K562 (cell line): Measurements from ENCODE around the gene EIPR1. TPM values are rescaled to one million over a fixed set of nuclear protein-coding genes. Genes with fewer than 3 reads are reported as not detected.

ENCODE experiments used
- ATAC-seq: fragments of 200-7000 bp; cut with Tn5 transposase; 3 replicates; pipeline ENCODE4 v1.9.1; 2020; ENCODE audit warnings: moderate library complexity
- BruUV-seq: library from RNA; stranded (reverse); fragments of 400-500 nt; replicated peaks from 2 replicates; lab custom pipeline; 2021; lab: Mats Ljungman, UMichigan
- CTCF ChIA-PET: fragments of 300-600 bp; formaldehyde crosslinking; extraction: SDS; loops from one replicate; lab custom pipeline; 2021; ENCODE audit warnings: low intra/inter-chr PET ratio; lab: Yijun Ruan, JAX
- POLR2A ChIA-PET: fragments of 300-600, 350-650 bp; sonication (Branson Sonifier 250); formaldehyde crosslinking; extraction: SDS; loops from one replicate; lab custom pipeline; 2021; ENCODE audit warnings: antibody characterized with exemption, inconsistent platforms; lab: Yijun Ruan, JAX
- DNase-seq, 4 experiments: peaks; one replicate each; pipeline versions ENCODE4 v3.0.0 to v3.0.0-alpha.2; 2011 to 2018; ENCODE audit warnings: low spot score in 3 of 4, mixed read lengths in 3 of 4; ENCODE audit errors: extremely low read depth in 1 of 4
- FAIRE-seq: peaks from 2 replicates; lab custom pipeline; 2011; peaks lifted over from hg19 to GRCh38; lab: Jason Lieb, UNC
- H2AFZ ChIP-seq: 2 replicates; pipeline ENCODE4 v1.6.0; 2011; ENCODE audit warnings: low read depth, low read length, control low read depth, inconsistent platforms
- H3K27ac ChIP-seq: fragments of 200-600 bp; 3 replicates; pipeline ENCODE4 v1.8.0; 2011; ENCODE audit warnings: low read depth, mild to moderate bottlenecking, control low read depth, inconsistent platforms, low read length, moderate library complexity, mixed read lengths; ENCODE audit errors: extremely low read depth
- H3K27me3 ChIP-seq, 2 experiments: fragments of 300-600 bp in 1 of 2; 2 replicates in 1 of 2; 3 replicates in 1 of 2; pipeline versions ENCODE4 v1.6.0 to v1.8.0; 2011; ENCODE audit warnings: inconsistent platforms in 2 of 2, low read length in 2 of 2, mild to moderate bottlenecking in 1 of 2, mixed read lengths in 1 of 2, moderate library complexity in 1 of 2; ENCODE audit not compliant: control insufficient read depth in 2 of 2, insufficient read depth in 2 of 2
- H3K36me3 ChIP-seq: fragments of 300-600 bp; 3 replicates; pipeline ENCODE4 v1.8.0; 2011; ENCODE audit warnings: mild to moderate bottlenecking, low read length, inconsistent platforms; ENCODE audit not compliant: control insufficient read depth, insufficient read depth
- H3K4me1 ChIP-seq, 2 experiments: fragments of 200-600 bp in 1 of 2; replicated peaks in 1 of 2; 2 replicates in 1 of 2; 3 replicates in 1 of 2; pipeline versions ENCODE4 v1.5.1 to v1.8.0; 2011; ENCODE audit warnings: inconsistent platforms in 2 of 2, low read length in 2 of 2, mild to moderate bottlenecking in 1 of 2, mixed read lengths in 1 of 2, moderate library complexity in 1 of 2; ENCODE audit not compliant: control insufficient read depth in 2 of 2, insufficient read depth in 2 of 2
- H3K4me2 ChIP-seq: 2 replicates; pipeline ENCODE4 v1.6.1; 2011; ENCODE audit warnings: low read length, control low read depth, inconsistent platforms, mixed read lengths; ENCODE audit not compliant: insufficient read depth
- H3K4me3 ChIP-seq: fragments of 200-600 bp; sonication (generic), shearing (Covaris generic); 2 replicates; pipeline ENCODE4 v1.5.1; 2016; ENCODE audit warnings: control low read depth, inconsistent platforms
- H3K79me2 ChIP-seq: fragments of 200-600 bp; 3 replicates; pipeline ENCODE4 v1.8.0; 2011; ENCODE audit warnings: low read length, inconsistent platforms; ENCODE audit not compliant: control insufficient read depth, insufficient read depth
- H3K9ac ChIP-seq, 2 experiments: 2 replicates each; pipeline versions ENCODE4 v1.6.0 to v1.6.1; 2011; ENCODE audit warnings: low read depth in 2 of 2, low read length in 2 of 2, control low read depth in 1 of 2, inconsistent platforms in 1 of 2, mild to moderate bottlenecking in 1 of 2, mixed read lengths in 1 of 2; ENCODE audit not compliant: insufficient read depth in 1 of 2
- H3K9me1 ChIP-seq: one replicate; pipeline ENCODE4 v1.6.0; 2011; ENCODE audit warnings: inconsistent platforms, mild to moderate bottlenecking, low read length, moderate library complexity; ENCODE audit not compliant: control insufficient read depth, insufficient read depth
- H3K9me3 ChIP-seq: replicated peaks from 2 replicates; pipeline ENCODE4 v1.5.1; 2011; ENCODE audit warnings: low read depth, low read length, inconsistent platforms; ENCODE audit not compliant: control insufficient read depth, insufficient read depth
- H4K20me1 ChIP-seq: replicated peaks from 2 replicates; pipeline ENCODE4 v1.6.1; 2011; ENCODE audit warnings: low read length, inconsistent platforms, mixed read lengths; ENCODE audit not compliant: control insufficient read depth, insufficient read depth
- CHCHD3 ChIP-seq: fragments of 250-450 bp; sonication (Bioruptor Pico); IDR thresholded peaks from 2 replicates; pipeline ENCODE4 v2.1.2; 2022; ENCODE audit warnings: mild to moderate bottlenecking
- DMBX1 ChIP-seq: fragments of 250-450 bp; sonication (Bioruptor Pico); IDR thresholded peaks from 2 replicates; pipeline ENCODE4 v1.8.0; 2022; ENCODE audit warnings: inconsistent platforms, mild to moderate bottlenecking, moderate library complexity, borderline replicate concordance
- FOXP1 ChIP-seq: sonication (generic); formaldehyde crosslinking; IDR thresholded peaks from 2 replicates; pipeline ENCODE4 v1.8.0; 2022; ENCODE audit warnings: mild to moderate bottlenecking, missing genetic modification reagents
- NELFE ChIP-seq: IDR thresholded peaks from 2 replicates; pipeline ENCODE4 v1.6.1; 2011; ENCODE audit warnings: mild to moderate bottlenecking; ENCODE audit not compliant: insufficient read depth, insufficient read length
- NR3C1 ChIP-seq: sonication (generic); formaldehyde crosslinking; IDR thresholded peaks from 2 replicates; pipeline ENCODE4 v1.8.1; 2022; ENCODE audit warnings: missing genetic modification reagents
- SMARCC2 ChIP-seq: fragments of 450-650 bp; IDR thresholded peaks from 2 replicates; pipeline ENCODE4 v1.6.1; 2017; ENCODE audit warnings: antibody characterized with exemption, moderate library complexity, mild to moderate bottlenecking, low read depth
- ZNF143 ChIP-seq: sonication (generic); formaldehyde crosslinking; IDR thresholded peaks from 2 replicates; pipeline ENCODE4 v1.9.0; 2022; ENCODE audit warnings: mild to moderate bottlenecking, missing genetic modification reagents
- ZNF780A ChIP-seq: fragments of 250-450 bp; sonication (Bioruptor Pico); IDR thresholded peaks from 2 replicates; pipeline ENCODE4 v1.5.0; 2021; ENCODE audit warnings: mild to moderate bottlenecking
- WGBS: fragments of 100-300 bp; shearing (Covaris generic); methylation state at CpG from one replicate; pipeline ENCODE4 v1.1.6; 2016; ENCODE audit warnings: low coverage, mixed read lengths; ENCODE audit not compliant: insufficient coverage; ENCODE audit errors: missing lambda C conversion rate; 5-methylcytosine and 5-hydroxymethylcytosine counted together
- in situ Hi-C: fragments of 300-500 bp; cut with MboI; formaldehyde crosslinking; loops from 4 replicates; pipeline ENCODE4 v1.15.0; 2018; ENCODE audit warnings: inconsistent platforms, mixed read lengths
- intact Hi-C: fragments of 100-400 bp; cut with micrococcal nuclease; formaldehyde crosslinking; loops from 2 replicates; pipeline ENCODE4 v1.14.2; 2022
- polyA plus RNA-seq, 8 experiments: library from polyadenylated mRNA; depleted of rRNA in 4 of 8; stranded (reverse) in 5 of 8; unstranded in 3 of 8; fragments of >200 nt; fragmentation: Nextera tagmentation in 2 of 8; fragmentation: Illumina TruSeq in 1 of 8; extraction: Ambion mirVana in 2 of 8; extraction: Trizol in 1 of 8; gene quantifications; 2 replicates each; pipeline versions ENCODE4 v1.2.1 to v1.2.3, GENCODE V29; 2011 to 2014; ENCODE audit warnings: inconsistent platforms in 1 of 8, missing spikeins in 1 of 8
- total RNA-seq, 7 experiments: library from RNA; depleted of rRNA in 6 of 7; stranded (reverse); fragments of >200 nt in 6 of 7; fragmentation: Illumina TruSeq in 2 of 7; extraction: Trizol in 2 of 7; gene quantifications; 2 replicates each; pipeline versions ENCODE4 v1.2.1 to v1.2.3, GENCODE V29; 2011 to 2021; ENCODE audit warnings: low replicate concordance in 1 of 7

The EIPR1 gene
- total and polyA plus RNA-seq, 9 of the 15 experiments (the other 6 are each of a cell fraction or from before 2014, with no cell fraction given), result 19.9 to 54.4 (median 35.9) TPM

DNA sequence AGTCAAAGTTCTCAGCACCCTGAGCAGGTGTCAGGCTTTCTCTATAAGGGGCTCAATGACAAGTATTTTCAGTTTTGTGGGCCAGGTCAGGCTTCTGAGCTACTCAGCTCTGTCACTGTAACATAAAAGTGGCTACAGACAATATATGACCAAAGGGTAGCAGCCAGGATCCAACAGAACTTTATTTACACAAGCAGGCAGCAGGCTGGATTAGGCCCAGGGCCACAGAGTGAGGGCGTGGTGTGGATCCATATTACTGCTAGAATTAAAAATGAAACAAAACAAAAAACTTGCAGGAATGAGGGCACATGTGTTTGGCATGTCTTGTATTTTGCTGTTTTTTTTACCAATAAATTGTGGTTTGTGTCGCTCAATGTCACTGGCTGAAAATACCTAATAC, 143.7 kb downstream of the EIPR1 start:
- Histone ChIP-seq H3K36me3 (peaks cover 6% of the 10 kb centered on the region; the same call in 1 of the 3 replicates), H3K79me2 (no peaks in the 10 kb centered on the region), H3K4me1 (no peaks in the 10 kb centered on the region), H3K27me3 (no peaks in the 10 kb centered on the region), H3K4me3 (no peak overlapping the region), H3K27ac (no peak overlapping the region), H2AFZ (no peak overlapping the region), H3K9ac (no peak overlapping the region), H3K9me1 (peaks cover under 1% of the 10 kb centered on the region), H3K9me3 (no peaks in the 10 kb centered on the region), H4K20me1 (peaks cover 2% of the 10 kb centered on the region; the same call in 1 of the 2 replicates), H3K4me2 (no peak overlapping the region)
- in situ Hi-C loops, result no loop called here
- FAIRE-seq (no peak), ATAC-seq (no peak), DNase-seq (no peak)
- BruUV-seq, result no TSS peak
- ChIA-PET CTCF (no interaction called here), POLR2A (interaction anchor here (0.8 kb wide), 1 partner anchor 27 kb away, joined by 3 read pairs; no protein-coding TSS in a partner anchor)
- intact Hi-C loops, result no loop called here
- TF ChIP-seq SMARCC2, result no peak
- no peak for TF ChIP-seq ZNF143 (CRISPR knock-in tag)
- TF ChIP-seq ZNF780A (CRISPR knock-in tag), result no peak
- TF ChIP-seq NELFE, result no peak
- no peak for TF ChIP-seq DMBX1 (CRISPR knock-in tag)
- no peak for TF ChIP-seq FOXP1 (CRISPR knock-in tag)
- TF ChIP-seq NR3C1 (CRISPR knock-in tag), result no peak
- TF ChIP-seq CHCHD3 (CRISPR knock-in tag), result no peak
- 96% methylated on average over 2 of the region's 2 CpGs for WGBS
